ENCODE measurements around the gene TCEA2.

DNA sequence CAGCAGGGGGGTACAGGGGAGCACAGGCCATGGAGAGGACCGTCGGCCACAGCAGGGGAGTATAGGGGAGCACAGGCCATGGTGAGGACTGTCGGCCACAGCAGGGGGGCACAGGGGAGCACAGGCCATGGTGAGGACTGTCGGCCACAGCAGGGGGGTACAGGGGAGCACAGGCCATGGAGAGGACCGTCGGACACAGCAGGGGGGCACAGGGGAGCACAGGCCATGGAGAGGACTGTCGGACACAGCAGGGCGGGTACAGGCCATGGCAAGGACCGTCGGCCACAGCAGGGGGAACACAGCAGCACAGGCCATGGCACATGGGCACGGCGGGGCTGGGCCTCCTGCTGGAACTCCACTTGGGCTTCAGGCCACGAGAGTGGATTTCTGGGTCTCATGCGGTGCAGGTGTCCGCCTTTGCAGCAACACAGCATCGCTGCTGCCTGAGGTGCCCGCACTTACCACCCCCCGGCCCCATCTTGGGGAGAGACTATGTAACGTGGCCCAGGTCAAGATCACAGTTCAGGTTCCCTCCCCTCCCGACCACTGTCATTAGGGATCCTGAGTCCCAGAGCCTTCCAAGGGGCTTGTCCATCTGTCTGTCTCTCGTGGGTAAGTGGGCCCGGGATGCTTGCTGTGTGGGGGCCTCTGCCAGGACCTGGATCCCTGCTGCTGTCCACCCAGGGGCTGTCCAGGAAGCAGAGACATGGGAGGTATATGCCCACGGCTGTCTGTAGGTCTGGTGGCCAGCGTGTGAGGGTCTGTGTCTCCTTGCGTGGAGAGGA lies 41.9 kb downstream of the TCEA2 start:
- TF ChIP-seq POLR2A (IDR thresholded peaks at IDR 0.05): no peak
- TF ChIP-seq, protein P1, sequence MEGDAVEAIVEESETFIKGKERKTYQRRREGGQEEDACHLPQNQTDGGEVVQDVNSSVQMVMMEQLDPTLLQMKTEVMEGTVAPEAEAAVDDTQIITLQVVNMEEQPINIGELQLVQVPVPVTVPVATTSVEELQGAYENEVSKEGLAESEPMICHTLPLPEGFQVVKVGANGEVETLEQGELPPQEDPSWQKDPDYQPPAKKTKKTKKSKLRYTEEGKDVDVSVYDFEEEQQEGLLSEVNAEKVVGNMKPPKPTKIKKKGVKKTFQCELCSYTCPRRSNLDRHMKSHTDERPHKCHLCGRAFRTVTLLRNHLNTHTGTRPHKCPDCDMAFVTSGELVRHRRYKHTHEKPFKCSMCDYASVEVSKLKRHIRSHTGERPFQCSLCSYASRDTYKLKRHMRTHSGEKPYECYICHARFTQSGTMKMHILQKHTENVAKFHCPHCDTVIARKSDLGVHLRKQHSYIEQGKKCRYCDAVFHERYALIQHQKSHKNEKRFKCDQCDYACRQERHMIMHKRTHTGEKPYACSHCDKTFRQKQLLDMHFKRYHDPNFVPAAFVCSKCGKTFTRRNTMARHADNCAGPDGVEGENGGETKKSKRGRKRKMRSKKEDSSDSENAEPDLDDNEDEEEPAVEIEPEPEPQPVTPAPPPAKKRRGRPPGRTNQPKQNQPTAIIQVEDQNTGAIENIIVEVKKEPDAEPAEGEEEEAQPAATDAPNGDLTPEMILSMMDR (IDR thresholded peaks at IDR 0.05): no peak
